Raji (cell line): ENCODE results near the gene ASXL2.

ENCODE experiments used
- POLR2A ChIP-seq: IDR thresholded peaks from 2 replicates; pipeline ENCODE4 v1.6.1; 2011; ENCODE audit warnings: low read depth, low read length, control low read depth; ENCODE audit not compliant: insufficient read depth

The ASXL2 gene

DNA sequence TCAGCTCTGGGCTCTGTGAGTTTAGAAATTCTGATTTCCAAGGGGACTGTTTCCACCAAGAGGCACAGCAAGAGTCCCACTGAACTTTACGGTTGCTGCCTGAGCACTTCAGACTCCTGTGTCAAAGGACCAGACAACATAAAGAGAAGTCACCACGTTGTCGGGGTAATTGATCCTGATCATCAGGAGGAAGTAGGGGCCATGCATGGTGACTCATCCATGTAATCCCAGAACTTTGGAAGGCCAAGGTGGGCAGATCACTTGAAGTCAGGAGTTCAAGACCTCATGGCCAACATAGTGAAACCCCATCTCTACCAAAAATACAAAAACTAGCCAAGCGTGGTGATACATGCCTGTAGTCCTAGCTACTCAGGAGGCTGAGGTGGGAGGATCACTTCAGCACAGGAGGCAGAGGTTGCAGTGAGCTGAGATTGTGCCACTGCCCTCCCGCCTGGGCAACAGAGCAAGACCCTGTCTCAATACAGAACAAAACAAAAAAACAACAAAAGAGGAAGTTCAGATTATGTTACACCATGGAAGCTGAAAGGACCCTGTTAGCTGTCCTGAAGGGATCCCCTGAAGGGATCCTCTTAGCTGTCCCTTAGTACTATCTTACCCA lies 9.4 kb upstream of the ASXL2 start:
- TF ChIP-seq POLR2A = no peak

- no peak for TF ChIP-seq POLR2A
Measured at GRCh38 chr2:25885933-25886332, 7.6 kb upstream of the ASXL2 start.

- TF ChIP-seq POLR2A = no peak
Measured at GRCh38 chr2:25881764-25882163, 3.5 kb upstream of the ASXL2 start.

DNA sequence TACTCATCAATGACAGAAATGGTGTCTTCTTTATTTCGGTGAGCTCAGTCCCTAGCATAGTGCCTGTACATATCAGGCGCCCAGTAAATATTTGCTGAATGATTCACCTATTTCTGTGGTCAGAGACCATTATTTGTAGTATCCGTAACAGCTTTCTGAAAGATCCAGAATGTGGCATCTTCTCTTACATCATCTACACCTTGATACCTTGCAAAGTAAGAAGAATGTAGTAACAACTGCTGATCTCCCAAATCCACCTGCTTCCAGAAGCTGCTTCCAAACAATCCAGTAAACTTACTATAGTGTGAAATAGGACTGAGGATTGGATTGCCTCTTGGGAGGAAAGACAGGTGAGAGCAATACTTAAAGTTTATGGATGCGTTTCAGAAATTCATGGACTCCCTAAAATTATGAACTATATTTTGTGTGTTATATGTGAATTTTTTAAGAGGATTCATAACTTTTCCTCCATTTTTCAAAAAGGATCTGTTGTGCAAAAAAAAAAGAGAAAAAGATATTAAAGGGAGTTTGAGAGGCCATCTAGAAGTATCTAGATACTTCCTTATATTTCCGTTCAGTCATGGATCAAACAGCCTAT lies 945 bp upstream of the ASXL2 start:
- no peak for TF ChIP-seq POLR2A

GRCh38 chr2:25877431-25878360 lies 591 bp downstream of the ASXL2 start:
- peak; percentile 50; the same call in 1 of the 2 replicates for TF ChIP-seq POLR2A

DNA sequence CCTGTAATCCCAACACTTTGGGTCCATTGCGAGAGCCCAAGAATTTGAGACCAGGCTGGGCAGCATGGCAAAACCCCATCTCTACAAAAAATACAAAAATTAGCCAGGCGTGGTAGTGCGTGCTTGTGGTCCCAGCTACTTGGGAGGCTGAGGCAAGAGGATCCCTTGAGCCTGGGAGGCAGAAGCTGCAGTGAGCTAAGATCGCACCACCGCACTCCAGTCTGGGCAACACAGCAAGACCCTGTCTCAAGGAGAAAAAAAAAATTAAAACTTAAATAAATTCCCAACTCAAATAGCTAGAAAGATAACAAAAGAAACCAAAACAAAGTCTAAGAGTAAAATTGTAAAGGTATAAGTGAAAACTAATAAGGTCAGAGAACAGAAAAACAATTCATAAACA lies 6.2 kb downstream of the ASXL2 start:
- no peak for TF ChIP-seq POLR2A

GRCh38 chr2:25867396-25868003 lies 10.8 kb downstream of the ASXL2 start:
- TF ChIP-seq POLR2A = no peak

DNA sequence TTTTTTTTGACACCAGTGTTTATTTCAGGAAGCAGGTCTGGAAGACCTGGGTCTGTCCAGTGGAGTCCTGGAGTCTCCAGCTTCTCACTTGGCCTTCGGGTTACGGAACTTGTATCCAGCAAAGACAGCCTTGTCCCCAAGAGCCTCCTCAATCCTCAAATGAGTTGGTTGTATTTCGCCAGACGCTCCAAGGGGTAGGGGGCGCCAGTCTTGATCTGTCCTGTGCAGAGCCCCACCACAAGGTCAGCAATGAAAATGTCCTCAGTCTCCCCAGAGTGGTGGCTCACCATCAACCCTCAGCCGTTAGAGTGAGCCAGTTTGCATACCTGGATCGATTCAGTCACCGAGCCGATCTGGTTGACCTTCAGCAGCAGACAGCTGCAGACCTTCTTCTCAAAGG lies 21.9 kb downstream of the ASXL2 start:
- no peak for TF ChIP-seq POLR2A

DNA sequence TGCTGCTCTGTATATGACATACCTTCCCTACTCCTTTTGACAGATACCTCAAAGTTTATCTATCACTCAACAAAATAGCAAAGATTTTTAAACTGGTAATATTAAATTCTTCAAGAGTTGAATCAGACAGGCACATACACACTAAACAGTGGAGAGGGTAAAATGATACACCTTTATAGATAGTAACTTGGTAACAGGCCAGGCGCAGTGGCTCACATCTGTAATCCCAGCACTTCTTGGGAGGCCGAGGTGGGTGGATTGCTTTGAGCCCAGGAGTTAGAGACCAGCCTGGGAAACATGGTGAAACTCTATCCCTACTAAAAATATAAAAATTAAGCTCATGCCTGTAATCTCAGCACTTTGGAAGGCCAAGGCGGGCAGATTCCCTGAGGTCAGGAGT lies 23.2 kb downstream of the ASXL2 start:
- no peak for TF ChIP-seq POLR2A

DNA sequence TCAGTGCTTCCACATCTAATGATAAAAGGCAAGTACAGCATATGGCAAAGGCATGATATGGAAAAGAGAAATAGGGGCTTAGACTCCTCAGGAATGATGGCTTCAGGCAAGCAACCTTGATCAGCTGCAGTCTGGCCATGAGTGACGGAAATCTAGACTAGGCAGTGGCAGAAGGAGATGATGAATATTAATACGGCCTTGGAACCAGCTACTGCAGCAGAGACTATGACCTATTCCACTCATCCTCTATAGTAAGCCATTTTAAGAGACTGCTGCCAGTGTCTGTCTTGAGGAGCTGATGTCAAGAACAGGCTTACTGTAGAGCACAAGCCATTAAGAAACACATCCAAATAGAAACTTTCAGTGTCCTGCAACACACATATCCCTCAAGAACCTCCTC lies 23.7 kb downstream of the ASXL2 start:
- TF ChIP-seq POLR2A = no peak

DNA sequence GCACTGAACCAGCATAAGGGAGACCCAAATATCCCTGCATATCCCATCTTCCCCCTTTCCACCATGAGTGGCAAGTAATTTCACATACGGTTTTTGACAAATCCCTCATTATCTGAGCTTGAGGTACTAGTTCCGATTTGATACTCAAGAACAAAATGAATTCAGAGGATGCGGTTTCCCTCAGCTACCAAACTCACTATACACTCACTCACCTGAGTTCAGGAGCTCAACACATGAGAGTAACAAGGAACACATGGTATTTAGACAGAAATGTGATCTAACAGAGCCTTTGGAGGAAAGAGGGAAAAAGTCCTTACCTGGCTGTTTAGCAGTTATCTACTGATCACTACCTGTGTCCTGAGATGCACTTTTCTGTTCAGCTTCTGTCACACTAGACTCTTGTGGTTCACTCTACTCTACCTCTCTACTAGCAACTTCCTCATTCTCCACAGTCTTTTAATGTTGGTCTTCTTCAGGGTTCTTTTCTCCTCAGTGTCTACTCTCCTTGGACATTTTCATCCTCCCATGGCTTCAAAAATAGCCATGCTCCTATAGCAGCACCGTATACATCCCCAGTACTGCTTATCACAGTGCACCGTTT lies 25.1 kb downstream of the ASXL2 start:
- no peak for TF ChIP-seq POLR2A

GRCh38 chr2:25851740-25852503 lies 26.4 kb downstream of the ASXL2 start:
- no peak for TF ChIP-seq POLR2A

DNA sequence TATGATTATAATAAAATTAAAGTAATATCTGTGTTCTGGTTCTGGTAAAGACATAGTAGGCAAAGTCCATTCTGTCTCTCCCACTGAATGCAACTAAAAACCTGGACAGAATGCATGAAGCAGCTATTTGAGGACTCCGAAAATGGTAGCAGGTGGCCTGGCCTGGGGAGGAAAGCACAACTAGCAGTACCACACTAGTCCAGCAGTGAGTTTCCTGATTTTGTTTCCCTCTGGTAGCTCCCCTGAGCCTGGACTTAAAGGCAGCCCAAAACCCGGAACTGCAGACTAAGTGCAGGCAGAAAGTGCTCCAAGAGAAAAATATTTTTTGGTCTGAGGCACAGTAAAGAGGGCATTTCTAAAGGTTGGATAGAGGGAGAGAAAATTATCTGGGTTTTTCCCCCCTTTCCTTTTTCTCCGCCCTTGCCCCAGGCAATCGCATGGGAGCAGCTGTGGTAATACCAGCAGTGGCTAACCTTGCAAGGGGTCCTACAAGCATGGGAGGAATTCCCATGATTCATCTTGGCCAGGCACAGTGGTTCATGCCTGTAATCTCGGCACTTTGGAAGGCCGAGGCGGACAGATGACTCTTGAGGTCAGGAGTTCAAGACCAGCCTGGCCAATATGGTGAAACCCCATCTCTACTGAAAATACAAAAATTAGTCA lies 32.3 kb downstream of the ASXL2 start:
- no peak for TF ChIP-seq POLR2A

- no peak for TF ChIP-seq POLR2A
Measured at GRCh38 chr2:25844089-25844488, 34.2 kb downstream of the ASXL2 start.

GRCh38 chr2:25842155-25842554 lies 36.1 kb downstream of the ASXL2 start:
- no peak for TF ChIP-seq POLR2A
